ENCODE measurements around the gene USP17L11.
"Not testable (repeated sequence)": the region's sequence is repeated elsewhere in the genome, so short reads cannot be mapped to it uniquely, and the experiment has no call there.

GRCh38 chr4:9214701-9215100, 504 bp upstream of the USP17L11 start:
- TF ChIP-seq CTCF (IDR thresholded peaks at IDR 0.05); ZFX (IDR thresholded peaks at IDR 0.05; ENCODE audit: borderline replicate concordance): not testable (repeated sequence)
